Measurements from ENCODE around the gene MYRF. TPM values are rescaled to one million over a fixed set of nuclear protein-coding genes. Genes with fewer than 3 reads are reported as not detected.
A peak's percentile ranks its signal among the peaks of the same experiment; 100 is the strongest.

MYRF gene
- total RNA-seq, 1 donor from 2014 or later = 0.26 TPM

DNA sequence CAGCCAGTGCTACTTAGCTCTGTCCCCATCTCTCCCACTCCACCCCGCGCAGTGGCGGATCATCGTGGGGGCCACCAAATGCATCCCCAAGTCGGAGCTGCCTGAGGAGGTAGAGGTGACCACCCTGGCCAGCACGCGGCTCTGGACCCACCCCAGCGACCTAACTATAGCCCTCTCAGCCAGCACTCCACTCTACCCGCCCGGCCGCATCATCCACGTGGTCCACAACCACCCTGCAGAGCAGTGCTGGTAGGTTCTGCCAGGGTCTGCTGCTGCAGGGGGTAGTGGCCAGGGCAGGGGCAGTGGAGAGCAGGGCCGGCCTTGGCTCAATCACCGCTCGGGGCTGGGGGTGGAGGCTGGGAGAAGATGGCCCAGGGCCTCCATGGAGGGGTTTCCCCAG is 13.0 kb upstream of the MYRF start:
- no peak for DNase-seq (ENCODE audit: low read depth in 2 of 2)

DNA sequence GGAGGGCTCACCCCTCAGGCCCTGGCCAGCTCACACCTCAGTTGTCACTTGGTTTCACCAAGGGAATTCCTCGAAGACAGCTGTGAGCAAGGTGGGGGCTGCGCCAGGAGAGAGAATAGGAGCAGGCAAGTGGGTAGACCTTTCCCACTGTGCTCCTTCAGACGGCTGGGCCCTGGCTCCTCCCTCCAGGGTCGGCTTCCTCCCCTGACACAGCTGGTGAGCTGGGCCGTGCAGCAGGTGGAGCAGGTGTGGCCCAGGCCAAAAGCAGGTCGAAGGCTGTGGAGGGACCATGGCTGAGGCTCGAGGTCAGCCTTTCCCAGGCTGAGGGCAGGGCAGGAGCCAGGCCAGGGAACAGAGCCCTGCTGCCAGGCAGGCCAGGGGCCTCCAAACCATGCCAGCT is 12.5 kb upstream of the MYRF start:
- no peak for DNase-seq (ENCODE audit: low read depth in 2 of 2)

DNA sequence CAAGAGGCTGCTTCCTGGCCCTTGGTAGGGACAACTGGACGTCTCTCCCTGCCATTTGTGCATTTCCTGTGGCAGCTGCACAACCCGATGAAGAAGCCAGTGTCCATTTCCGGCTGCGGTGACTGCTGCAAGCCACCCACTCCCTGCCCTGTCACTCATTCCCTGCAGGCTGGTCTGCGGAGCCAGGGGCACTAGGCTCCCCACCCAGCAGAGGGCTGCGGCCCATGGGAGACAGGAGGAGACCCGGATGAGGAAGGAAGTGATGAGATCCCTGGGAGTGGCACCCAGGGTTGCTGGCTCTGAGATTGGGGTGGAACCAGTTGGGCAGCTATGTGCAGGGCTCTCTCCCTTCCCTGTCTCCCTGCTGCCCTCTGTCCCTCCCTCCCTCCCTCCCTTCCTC is 10.0 kb upstream of the MYRF start:
- no peak for DNase-seq (ENCODE audit: low read depth in 2 of 2)

DNA sequence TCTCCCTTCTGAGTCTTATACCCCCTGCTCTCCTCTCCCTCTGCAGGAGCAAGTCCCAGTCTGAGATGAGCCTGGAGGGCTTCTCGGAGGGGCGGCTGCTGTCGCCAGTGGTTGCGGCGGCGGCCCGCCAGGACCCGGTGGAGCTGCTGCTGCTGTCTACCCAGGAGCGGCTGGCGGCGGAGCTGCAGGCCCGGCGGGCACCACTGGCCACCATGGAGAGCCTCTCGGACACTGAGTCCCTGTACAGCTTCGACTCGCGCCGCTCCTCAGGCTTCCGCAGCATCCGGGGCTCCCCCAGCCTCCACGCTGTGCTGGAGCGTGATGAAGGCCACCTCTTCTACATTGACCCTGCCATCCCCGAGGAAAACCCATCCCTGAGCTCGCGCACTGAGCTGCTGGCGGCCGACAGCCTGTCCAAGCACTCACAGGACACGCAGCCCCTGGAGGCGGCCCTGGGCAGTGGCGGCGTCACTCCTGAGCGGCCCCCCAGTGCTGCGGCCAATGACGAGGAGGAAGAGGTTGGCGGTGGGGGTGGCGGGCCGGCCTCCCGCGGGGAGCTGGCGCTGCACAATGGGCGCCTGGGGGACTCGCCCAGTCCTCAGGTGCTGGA is 8.8 kb upstream of the MYRF start:
- DNase-seq (ENCODE audit: low read depth in 2 of 2) = no peak

DNA sequence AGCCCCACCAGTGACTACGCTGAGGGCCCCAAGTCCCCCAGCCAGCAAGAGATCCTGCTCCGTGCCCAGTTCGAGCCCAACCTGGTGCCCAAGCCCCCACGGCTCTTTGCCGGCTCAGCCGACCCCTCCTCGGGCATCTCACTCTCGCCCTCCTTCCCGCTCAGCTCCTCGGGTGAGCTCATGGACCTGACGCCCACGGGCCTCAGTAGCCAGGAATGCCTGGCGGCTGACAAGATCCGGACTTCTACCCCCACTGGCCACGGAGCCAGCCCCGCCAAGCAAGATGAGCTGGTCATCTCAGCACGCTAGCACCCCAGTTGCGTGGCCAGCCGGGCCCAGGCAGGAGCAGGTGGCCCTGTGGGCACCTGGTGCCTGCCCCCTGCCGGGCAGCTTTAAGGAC is 8.3 kb upstream of the MYRF start:
- no peak for DNase-seq (ENCODE audit: low read depth in 2 of 2)

DNA sequence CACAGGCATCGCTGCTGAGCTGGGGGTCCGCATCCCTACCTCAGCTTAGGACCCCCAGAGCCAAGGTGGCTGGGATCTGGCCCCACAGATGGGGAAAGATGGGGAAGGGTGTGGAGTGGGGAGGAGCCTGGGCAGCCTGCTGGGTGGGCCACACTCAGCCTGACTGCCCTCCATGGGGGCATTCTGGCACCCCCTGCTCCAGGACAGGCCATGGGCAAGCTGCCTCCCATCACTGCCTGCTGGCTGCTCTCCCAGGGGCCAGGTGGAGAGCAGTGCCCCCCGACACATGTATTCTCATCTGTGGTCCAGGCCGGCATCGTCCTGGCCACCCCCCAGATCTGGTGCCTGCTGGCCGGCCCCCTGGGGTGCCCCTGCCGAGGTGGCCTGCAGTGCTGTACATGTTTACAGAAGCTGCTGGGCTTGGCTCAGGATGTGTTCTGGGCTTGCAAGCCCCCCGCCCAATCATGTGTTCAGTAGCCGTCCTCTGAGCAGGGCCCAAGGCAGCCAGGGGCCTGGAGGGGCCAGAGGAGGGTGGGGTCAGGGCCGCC is 7.8 kb upstream of the MYRF start:
- no peak for DNase-seq (ENCODE audit: low read depth in 2 of 2)

DNA sequence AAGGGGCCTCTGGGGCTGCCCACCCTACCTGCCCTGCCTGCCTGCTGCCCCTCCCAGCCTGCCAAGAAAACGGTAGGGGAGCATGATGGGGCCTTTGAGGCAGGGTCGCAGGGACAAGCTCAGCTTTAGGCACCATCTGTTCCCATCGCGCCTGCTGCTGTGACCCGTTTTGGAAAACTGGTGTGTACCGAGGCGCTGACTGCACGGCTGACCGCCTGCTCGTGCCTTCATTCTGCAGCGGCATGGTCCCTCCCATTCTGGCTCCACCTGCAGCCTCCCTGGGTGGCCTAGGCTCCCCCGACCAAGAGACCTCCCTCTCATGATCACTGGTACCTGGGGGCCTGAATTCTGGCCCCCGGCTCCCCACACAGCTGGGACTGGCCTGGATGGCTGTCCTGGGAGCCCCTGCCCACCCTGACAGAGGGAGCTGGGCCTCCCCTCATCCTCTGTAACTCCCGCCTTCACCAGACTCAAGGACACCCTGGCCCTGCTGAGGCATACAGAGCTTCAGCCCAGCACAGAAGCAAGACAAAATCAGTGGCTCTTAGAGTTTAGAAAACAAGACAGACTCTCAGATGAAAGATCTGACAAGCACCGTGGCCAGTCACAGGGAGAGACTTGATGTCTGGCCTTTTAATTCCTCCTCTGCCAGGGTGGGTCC is 6.5 kb upstream of the MYRF start:
- DNase-seq (ENCODE audit: low read depth in 2 of 2) = no peak

DNA sequence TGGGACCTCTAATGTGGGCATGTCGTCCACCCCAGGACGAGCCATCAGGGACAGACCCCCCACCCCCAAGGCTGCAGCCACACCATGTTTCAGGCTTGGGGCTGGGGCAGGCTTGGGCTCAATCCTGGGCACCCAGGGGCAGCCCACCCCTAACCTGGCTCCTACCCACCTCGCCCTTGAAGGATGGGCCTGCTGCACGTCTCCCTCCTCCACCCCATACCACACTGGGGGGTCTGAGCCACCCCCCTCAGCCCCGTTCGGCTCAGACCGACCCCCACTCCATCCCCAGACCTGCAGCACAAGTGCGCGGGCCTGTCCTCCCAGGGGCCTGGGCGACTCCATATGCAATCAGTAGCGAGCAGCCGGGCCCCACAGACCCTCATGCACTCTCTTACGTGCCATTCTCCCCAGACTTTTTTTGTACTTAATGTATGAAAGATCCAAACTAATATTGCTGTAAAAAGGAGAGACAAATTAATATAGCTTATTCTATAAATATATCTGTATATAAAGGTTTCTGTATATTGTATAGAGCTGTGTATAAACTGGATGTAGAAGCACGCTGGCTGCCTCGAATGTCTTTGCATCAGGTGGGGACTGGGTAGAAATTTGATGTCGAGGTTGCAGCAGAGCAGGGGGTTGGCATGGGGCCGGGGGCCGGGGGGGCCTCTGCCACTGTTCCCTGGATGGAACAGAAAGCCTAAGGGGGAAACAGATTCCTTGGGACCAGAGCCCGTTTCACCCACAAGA is 5.8 kb upstream of the MYRF start:
- no peak for DNase-seq (ENCODE audit: low read depth in 2 of 2)

DNA sequence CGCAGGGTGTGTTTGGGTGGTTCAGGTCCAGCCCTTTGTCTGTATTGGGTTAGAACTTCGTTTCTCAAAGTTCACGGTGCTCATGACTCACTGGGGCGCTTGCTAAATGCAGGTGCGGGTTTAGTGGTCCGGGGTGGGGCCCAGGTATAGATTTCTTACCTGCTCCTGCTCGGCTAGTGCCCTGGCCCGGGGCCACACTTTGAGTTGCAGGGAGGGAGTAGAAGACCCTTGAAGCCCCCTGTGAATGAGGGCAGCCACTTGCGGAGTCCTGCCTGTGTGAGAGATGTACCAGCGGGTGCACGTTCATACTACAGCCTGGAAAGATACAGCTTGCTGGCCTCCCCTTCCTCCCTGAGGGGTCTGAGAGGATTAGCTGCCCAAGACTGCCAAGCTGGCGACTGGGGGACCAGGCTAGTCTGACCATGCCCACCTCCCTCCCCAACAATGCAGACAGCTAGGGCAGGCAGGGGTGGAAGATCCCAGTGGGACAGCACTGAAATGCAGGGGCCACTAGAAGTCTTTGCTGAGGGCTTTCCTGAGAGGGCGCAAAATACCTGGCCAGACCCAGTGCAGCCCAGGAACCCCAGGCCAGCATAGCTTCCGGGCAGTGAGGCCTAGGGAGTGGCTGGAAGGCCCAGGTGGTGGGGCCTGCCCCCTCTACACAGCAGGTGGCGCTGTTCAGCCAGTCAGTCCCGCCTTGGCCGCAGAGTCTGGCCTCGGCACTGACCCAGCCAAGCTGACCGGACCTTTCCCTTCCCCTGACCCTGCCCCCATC is 5.1 kb upstream of the MYRF start:
- DNase-seq (ENCODE audit: low read depth in 2 of 2) = peak; percentile 26 to 71

DNA sequence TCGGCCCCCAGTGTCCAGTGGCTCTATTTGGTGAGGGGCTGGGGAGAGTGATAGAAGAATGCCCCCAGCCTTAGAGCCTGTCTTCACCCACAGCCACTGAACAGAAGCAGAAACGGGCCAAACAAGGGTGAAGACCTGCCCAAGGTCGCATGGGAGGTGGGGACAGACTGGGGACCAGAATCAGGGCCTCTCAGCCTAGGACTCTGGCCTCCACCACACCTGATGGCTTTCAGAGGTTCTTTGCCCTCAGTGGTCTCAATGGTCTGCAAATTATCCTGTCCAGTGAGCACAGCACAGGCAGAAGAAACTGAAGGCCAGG is 4.5 kb upstream of the MYRF start:
- DNase-seq (ENCODE audit: low read depth in 2 of 2) = no peak

DNA sequence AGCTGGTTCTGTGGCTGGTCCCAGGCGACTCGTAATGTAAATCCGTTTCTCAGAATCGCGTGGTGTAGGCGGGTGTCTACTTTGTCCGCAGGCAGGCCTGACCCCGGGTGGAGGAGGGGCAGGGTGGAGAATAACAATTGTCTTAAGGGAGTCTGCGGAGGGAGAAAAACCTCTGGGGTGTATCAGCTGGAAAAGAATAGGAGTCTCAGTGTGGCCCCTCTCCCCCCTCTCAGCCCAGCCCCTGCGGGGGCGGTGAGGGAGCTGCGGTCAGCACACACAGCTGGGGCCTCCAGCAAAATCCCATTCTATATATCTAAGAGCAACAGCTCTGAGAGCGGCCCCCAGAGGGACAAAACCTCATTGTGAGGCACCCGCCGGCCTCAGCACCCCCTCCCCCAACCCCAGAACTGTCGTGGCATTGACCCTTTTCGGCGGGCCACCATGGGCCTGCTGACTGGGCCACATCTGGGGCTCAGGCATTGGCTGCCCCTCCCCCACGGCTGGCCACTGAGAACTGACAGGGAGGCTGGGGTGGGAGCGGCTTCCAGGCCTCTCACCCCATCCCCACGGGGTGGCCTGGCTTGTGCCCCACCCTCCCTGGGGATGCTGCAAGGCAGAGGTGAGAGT is 2.7 kb upstream of the MYRF start:
- DNase-seq (ENCODE audit: low read depth in 2 of 2) = no peak

DNA sequence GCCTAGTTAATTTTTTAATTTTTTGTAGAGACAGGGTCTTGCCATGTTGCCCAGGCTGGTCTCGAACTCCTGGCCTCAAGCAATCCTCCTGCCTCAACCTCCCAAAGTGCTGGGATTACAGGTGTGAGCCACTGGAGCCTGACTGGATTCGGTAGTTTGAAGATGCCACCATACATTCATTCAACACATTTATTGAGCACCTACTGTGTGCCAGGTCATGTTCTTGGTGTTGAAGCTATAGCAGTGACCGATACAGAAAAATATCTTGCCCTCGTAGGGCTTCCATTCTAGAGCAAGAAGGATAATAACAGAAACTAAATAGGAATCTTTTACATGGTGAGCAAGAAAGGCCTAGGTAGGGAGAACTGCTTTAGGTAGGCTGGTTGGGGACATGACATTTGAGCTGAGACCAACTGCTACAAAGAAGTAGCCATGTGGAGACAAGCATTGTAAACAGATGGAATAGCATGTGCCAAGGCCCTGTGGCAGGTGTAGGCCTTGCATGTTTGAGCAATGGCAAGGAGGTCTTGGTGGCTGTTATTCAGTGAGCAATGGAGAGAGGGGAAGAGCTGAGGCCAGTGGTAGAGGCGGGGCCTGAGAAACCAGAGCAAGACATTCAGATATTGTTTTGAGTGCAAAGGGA is 1.7 kb upstream of the MYRF start:
- DNase-seq (ENCODE audit: low read depth in 2 of 2) = no peak

DNA sequence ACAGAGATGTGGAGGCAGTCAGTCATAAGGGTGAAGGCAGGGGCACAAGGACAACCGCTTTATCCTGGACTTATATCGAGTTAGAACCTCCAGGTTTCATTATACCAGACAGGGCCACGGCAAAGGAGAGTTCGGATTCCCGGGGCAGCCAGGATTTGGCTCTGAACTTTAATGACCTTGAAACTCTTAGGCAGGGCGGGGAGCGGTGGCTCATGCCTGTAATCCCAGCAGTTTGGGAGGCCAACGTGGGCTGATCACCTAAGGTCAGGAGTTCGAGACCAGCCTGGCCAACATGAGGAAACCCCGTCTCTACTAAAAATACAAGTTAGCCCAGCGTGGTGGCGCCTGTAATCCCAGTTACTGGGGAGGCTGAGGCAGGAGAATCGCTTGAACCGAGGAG is 1.1 kb upstream of the MYRF start:
- DNase-seq (ENCODE audit: low read depth in 2 of 2) = no peak

DNA sequence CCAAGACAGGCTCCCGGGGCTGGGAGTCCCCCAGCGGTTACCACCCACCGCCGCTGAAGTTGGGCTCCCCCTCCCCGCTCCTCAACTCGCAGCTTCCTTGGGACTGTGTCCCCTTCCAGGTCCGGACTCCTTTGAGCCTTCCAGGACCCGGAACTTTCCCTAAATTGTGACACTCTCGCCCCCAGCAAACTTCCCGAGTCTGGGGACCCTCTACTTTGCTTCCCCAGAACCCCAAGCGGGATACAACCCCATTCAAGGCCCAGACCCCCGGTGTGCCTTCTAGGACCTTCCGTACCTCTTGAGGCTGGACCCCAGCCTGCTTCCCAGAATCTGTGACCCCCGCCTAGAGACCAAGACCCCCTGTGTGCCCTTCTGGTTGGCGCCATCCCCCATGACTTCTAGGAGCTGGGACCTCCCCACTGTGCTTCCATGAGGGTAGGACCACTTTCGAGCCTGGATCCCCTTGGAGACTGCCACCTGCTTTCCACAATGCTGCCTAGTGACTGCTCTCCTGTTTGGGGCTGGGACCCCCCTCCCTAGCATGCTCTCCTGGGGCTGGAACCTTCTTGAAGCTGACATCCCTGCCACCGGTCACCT is 587 bp downstream of the MYRF start:
- no peak for DNase-seq (ENCODE audit: low read depth in 2 of 2)

DNA sequence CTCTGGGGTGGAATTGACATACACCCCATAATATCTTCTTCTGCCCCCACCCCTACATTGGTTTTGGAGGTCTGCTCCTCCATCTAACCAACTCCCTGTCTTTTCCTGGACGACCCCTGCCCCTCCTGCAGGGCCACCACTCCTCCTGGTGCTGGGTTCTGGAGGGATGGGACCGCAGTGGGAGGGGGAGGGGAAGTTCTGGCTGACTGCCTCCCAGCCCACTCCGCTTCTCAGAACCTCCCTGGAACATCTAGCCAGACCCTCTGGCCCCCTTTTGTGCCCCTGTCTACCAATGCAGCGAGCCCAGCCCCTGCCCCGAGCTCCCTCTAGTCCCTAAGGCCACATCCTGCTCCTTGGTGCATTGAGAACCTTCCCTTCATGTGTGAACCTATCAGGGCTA is 1.2 kb downstream of the MYRF start:
- DNase-seq (ENCODE audit: low read depth in 2 of 2) = no peak

DNA sequence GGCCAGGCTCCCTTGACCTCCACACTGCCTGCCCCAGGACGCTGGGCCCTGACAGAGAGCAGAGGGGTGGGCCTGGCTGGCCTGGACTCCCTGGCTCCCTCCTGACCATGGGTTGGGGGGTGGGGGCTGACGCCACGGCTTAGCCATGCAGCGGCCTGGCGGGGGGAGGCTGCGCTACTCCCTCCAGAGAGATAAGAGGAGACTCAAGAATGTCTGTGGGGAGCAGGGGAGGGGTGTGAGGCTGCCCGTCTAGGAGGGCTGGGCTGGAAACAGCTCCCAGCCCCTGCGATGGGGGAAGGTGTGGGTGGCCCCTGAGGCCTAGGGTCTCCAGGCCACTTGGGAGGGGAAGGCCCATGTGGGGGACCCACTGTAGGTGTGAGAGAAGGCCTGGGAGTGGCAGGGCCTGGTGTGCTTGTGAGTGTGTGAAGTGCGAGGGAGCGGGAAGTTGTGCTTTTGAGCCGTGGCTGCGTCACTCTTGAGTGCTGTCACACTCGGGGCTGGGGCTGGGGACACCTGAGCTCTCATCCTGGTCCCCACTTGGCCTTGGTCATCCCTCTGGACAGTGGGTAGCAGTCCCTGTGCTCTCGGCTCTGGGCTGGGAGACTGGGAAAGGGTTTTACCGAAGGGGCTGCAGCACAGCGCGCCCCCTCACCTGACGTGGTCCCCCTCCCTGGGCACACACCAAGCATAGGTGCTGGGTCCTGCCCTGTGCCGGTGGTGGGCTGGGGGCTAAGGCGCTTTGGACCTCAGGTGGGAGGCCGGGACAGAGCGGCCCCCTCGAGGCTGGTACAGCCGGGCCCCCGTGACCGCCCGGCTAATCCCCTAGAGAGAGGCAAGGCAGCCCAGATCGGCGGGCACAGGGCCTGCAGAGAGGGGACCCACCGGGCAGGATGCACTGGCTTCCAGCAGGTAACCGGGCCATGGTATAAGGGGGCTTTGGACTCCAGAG is 2.4 kb downstream of the MYRF start:
- DNase-seq (ENCODE audit: low read depth in 2 of 2) = no peak

DNA sequence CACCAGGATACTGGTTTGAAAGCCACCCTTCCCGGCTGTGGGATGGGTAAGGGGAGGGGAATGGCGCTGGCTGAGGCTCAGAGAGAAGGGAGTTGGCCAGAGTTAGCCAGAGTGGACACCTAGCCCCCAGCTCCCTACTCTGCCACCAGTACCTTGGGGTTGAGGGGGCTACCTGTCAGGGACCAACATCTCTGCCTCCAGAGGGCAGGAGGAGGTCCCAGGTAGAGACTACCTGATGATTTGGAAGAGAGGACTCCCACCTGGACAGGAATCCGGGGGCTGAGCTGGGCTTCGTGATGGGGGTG is 3.7 kb downstream of the MYRF start:
- no peak for DNase-seq (ENCODE audit: low read depth in 2 of 2)

DNA sequence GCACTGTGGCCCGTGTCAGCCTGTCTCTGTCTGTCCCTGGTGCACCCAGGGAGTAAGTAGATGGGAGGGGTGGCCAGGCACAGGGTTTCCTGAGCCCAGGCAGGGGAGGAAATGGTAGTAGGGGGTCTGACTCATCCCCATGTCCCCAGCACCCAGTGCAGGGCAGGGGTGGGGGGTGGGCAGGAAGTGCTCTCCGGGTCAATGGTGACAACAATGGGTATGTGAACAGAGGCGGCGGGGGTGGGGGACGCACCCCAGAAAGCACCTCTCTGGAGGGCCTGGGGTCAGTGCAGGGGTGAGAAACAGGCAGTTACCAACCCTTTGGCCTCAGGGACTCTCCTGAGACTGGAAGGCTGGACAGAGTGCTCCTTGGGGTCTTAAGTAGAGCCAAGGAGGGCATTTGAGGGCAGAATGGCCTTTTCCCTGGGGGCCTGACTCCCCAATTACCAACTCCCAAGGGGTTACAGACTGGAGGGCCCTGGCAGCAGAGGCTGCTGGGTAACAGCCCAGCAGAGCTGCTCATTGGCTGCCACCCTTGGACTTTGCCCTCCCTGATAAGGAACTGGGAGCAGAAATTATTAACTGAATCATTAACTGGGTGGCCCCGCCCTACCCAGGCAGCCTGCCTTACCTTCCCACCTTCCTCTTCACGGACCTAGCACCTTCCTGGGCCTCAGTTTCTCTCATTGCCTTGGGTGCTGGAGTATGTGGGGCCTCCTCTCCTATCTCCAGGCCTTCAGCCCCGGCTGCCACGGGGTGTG is 4.2 kb downstream of the MYRF start:
- peak in 1 of 2 donors; percentile 46 for DNase-seq (ENCODE audit: low read depth in 2 of 2)
